ENCODE results near the gene NEK2. TPM values are rescaled to one million over a fixed set of nuclear protein-coding genes. Genes with fewer than 3 reads are reported as not detected.

Gene NEK2
- 39.2 to 55.5 TPM (median 45.6 TPM) in 5 replicates for total RNA-seq (2022; extraction: Qiagen RNA extraction)

GRCh38 chr1:211675230-211676105 lies at the start of gene NEK2:
Gene NEK2 (minus strand): TSS chr1:211675621. CDS start chr1:211675479, 142 bp downstream.

Other genes with a start within 250 kb of the NEK2 start
- not detected in 5 replicates for gene RD3, start 183.5 kb downstream of the NEK2 start, total RNA-seq (2022; extraction: Qiagen RNA extraction)
- gene SLC30A1, start 96.5 kb downstream of the NEK2 start, total RNA-seq (2022; extraction: Qiagen RNA extraction): 20.4 to 26.3 TPM (median 23.2 TPM) in 5 replicates
- gene LPGAT1, start 155.1 kb upstream of the NEK2 start, total RNA-seq (2022; extraction: Qiagen RNA extraction): 20.7 to 35.5 TPM (median 28.5 TPM) in 5 replicates